Measurements from ENCODE around the gene SFXN4.
"Not testable (repeated sequence)": the region's sequence is repeated elsewhere in the genome, so short reads cannot be mapped to it uniquely, and the experiment has no call there.

SFXN4 gene

DNA sequence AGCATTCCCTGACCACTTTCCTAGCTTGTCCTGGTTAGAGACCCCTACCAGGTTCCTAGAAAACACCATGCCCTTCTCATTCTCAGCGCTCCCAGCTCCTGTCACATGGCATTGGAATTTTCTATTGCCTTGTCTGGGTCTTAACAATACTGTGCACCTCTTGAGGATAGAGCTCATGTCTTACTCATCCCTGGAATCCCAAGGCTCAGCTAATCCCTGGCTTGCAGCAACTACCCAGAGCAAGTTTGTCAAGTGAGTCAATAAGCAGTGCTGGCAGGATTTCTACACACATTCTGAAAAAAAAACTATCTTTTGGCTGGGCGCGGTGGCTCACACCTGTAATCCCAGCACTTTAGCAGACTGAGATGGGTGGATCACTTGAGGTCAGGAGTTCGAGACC, 24.8 kb upstream of the SFXN4 start:
- DNase-seq (ENCODE audit: low read depth): peak; percentile 97

DNA sequence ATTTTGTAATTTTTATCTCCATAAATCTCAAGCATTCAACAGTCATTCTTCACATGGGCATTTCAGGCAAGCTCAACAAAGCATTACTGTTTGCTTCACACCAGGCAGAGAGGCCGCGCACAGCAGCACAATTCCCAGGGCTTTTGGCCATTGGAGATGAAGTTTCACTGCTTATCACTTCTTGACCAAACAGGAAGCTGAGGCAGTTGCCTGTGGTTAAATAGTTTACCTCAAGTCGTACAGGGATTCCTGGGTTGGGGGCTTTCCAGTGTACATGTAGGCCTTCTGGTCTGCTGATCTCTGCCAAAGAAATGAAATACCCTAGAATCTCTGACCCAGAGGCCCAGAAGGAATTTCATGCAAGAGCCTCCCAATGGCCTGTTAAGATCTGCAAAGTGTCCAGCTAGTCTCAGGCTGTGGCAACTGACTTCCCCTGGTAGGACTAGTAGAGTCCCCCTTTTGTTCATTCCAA, 24.3 kb upstream of the SFXN4 start:
- DNase-seq (ENCODE audit: low read depth): peak; percentile 30

DNA sequence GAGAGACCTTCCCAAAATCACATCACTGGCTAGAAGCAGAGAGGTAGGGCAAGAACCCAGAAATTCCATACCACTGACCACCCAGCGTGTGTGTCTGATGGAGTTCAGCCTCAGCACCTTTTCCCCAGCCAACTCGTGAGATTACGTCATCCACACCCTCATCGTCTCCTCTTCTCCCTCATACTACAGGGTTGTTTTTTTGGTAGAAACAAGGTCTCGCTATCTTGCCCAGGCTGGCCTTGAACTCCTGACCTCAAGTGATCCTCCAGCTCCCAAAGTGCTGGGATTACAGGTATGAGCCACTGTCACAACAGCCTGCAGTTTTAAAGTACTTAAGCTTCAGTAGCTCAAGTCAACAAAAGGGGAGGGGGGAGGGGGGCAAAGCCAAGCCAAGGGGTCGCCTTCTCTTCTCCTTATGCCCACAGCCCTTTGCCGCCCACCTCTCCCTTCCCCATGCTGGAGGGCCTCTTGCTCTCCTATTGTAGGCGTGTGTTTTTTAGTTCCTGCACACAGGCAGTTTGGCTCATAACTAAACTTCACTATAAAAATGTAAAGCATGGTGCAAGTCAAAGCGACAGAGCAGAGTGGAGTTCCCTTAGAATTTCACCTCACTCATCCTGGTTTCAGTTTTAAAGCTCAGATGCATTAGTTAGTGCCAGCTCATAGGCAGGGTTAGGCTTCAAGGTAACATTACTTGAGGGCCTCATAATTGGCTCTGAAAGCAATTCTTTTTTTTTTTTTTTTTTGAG, 18.3 kb upstream of the SFXN4 start:
- no peak for DNase-seq (ENCODE audit: low read depth)

DNA sequence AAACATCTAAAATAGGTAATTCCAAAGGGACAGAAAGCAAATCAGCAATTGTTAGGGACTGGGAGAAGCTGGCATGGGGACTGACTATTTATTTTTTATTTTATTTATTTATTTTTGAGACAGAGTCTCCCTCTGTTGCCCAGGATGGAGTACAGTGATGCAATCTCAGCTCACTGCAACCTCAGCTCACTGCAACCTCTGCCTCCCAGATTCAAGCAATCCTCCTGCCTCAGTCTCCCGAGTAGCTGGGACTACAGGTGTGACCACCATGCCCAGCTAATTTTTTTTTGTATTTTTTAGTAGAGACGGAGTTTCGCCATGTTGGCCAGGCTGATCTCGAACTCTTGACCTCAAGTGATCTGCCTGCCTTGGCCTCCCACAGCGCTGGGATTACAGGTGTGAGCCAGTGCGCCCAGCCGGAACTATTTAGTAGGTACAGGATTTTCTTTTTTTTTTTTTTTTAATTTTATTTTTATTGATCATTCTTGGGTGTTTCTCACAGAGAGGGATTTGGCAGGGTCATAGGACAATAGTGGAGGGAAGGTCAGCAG, 15.4 kb upstream of the SFXN4 start:
- DNase-seq (ENCODE audit: low read depth): not testable (repeated sequence)

DNA sequence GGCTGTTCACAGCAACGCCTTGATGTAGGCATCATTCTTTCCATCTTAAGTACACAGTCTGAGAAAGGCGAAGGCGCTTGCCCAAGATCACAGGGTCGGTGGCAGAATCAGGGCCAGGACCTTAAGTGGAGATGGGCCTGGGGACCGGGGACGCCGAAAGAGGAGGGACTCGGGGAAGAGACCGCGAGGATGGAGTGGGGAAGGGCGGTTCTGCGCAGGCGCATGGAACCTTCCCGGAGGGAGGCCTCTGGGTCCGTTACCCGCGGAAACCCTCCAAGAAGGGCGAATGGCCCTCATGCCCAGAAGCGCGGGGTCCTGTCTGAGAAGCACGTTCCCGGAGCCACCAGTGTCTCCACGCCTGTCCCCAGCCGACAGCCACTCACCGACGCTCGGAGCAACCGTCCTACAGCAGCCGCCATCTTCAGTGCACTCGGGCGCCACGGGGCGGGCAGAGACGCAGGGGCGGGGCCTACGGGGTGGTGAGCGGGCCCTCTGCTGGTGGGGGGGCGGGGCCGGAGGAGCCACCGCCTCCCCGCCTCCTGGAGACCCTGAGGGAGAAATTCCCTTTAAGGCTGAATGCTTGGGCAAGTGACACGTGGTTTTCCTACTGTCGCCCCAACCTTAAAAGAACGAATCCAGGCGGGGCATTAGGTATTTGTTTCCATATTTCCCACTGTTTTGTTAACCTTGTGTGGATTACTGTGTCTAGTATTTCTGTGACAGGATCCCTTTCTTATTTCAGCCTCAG, 13.0 kb upstream of the SFXN4 start, which contains the start of gene PRDX3:
TSS of gene PRDX3 (minus strand) at position 441 of the 748 bp plus-strand sequence. CDS start at position 419, 22 bp downstream.
- DNase-seq (ENCODE audit: low read depth): peak; percentile 93

DNA sequence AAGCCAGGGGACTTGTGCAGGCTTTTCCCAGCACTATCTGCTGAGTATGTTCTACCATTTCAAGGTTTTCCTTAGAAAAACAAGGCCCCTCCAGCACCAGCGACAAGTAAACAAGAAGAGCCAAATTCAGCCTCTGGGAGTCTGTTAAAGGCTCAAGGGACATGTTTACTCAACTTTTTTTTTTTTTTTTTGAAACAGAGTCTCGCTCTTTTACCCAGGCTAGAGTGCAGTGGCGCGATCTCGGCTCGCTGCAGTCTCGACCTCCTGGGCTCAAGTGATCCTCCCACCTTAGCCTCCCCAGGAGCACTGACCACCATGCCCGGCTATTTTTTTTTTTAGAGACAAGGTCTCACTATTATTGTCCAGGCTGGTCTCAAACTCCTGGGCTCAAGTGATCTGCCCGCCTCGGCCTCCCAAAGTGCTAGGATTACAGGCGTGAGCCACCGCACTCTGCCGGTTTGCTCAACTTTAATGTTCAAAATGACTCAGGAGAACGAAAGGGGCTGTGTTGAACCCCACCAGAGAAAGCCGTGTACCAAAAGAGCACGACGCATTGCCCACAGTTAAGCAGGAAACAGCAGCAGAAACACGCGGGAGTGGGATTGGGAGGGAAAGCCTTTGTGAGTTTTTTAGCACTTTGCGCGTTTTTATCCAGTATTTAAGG, 12.3 kb upstream of the SFXN4 start:
- no peak for DNase-seq (ENCODE audit: low read depth)

DNA sequence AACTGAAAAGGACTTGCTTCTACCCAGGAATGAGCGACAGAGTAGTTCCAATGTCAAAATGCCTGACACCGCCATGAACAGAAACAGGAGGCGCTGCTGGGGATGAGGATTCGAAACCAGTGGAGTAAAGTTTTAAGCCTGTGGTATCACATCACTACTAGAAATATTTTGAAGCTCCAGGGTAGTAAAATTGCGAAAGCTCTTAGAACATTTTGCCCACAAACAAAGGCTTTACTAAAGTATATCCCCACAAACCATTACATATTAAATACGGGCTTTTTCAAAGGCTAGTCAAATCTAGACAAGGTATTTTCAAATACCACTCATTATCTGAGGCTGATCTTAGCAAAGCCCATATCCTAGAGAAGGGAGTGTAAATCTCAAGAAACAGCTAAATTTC, 10.7 kb upstream of the SFXN4 start:
- peak; percentile 19 for DNase-seq (ENCODE audit: low read depth)

DNA sequence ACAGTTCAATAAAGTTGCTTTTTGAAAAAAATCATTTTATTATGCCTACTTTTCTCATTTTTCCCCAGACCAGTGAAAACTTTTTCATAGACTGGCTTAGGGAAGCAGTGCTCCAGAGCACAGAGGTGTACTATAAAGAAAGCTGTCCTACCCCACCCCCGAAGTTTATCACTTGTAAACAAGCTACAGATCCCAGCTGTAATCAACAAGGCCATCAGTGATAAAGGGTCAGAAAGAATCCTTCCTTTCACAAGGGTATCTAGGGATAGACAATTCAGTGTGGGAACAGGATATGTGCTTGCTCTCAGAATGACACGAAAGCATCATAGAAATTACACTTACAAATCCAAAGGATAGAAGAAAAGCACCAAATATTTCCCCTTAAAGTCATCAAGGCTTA, 8.6 kb upstream of the SFXN4 start:
- no peak for DNase-seq (ENCODE audit: low read depth)

DNA sequence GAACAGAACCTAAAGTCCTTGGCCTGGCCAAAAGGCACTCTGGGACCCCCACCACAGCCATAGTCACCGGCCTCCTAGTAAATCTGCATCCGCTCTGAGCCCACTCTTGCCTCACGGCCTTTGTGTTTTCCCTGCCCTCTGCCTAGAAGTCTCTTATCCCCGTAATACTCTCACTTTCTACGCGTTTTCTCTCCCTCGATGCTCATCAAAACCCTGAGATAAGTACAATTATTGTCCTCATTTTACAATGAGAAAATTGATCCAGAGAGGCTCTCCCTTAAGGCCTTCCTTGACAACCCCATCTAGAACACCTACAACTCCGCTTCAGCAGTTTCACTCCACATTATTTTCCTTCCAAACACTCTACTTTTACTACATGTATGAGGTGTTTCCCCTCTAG, 1.5 kb upstream of the SFXN4 start:
- DNase-seq (ENCODE audit: low read depth): no peak

DNA sequence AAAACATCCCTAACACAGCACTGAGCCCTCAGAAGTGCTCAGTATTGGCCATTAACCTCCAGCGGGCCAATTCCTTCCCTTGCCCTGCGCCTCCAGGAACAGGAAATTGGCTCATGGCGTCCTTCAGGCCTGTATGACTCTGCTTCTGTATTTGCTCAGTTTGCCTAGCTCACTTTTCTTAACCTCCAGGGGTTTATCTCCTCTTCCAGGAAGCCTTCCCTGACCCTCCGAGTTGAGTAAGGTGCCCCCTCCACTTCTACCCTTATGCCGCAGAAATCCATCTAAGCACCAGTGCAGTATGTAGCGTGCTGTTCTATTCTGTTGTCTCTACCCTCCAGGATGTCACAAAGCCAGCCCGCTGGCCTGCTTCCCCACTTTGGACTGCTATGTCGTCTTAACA, 1.1 kb upstream of the SFXN4 start:
- DNase-seq (ENCODE audit: low read depth): no peak

DNA sequence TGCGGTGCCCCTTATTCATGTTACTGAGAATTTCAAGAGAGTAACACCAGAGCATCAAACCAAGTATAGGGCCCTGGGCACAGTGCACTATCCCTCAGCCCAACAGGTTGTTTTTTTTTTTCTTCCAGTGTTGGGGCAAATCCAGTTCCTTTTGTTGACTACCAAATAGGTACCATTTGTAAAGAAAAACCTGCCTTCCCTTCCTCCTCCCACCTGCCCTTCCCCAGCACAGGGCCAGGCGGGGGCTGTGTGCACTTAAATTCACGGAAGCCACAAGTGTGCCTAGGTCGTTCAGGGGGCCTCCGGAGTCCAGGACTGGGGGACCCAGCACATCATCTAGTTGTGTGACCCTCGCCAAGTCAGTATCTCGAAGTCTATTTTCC, 595 bp upstream of the SFXN4 start:
- DNase-seq (ENCODE audit: low read depth): no peak

DNA sequence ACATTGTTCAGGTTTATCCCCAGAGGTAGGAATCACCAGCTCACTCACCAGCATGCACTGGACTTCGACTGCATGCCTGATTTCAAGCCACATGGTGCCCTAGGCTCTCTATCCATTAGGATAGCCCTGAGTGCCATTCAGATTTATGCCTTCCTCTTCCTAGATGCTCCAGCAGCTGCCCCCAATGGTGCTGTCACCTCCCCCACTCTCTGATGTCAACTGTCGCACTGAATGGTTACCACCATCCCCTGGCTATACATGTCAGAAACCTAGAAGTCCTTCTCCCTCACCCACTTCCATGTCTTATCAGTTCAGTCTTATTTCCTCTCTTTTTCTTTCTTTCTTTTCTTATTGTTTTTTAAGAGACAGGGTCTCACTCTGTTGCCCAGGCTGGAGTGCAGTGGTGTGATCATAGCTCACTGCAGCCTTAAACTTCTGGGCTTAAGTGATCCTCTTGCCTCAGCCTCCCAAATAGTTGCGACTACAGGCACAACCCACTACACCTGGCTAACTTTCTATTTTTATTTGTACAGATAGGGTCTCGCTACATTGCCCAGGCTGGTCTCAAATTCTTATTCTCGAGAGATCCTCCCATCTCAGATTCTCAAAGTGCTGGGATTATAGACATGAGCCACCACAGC, 2.9 kb downstream of the SFXN4 start:
- DNase-seq (ENCODE audit: low read depth): no peak

DNA sequence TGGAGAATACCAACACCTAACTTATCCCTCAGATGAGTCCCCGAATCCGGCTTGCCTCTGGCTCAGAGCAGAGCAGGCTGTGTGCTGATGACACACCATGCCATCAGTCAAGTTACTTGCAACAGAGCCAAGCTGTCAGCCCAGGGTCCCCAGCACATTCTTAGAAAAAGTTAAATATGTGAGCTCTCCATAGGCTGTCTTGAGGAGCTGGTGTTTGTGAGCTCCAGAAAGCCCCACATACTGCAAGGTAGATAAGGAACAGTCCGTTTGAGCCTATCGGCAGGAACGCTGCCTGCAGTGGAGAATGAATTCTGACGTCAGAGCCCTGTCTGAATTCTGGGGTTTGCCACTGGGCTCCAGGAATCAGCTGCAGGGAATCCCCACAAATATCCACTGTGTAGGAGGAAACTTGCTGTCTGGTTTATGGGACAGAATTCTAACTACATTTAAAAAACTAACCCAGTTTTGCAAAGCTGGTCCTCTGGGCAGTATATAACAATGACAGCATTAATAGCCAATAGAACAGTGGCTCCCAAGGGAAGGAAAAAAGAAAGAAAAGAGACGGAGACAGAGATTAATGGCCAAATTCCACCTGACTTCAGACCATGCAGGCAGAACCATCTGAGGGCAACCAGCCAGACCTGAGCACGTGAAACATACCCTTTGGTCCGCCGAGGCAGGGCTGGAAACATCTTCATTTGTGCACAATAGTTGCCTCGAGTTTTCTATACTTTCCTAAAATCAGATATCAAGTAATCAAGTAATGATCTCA, 3.6 kb downstream of the SFXN4 start:
- DNase-seq (ENCODE audit: low read depth): peak; percentile 15

DNA sequence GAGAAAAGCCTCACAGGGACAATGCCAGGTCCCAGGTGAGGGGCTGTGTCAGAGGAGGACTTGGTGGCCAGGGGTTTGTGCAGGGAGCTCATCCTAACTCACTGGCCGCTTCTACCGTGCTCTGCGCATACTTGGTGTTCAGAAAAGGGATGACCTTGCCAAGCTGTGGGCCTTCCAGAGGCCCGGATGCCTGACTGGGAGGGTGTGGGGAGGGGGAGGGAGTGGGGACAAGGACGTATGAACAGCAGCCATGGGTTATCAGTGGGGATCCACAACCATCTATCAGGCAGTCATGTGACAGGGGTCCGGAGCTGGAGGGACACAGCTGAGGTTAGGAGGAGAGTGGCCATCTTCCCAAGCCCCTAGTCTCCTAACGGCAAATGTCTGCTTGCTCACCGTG, 6.2 kb downstream of the SFXN4 start:
- no peak for DNase-seq (ENCODE audit: low read depth)

DNA sequence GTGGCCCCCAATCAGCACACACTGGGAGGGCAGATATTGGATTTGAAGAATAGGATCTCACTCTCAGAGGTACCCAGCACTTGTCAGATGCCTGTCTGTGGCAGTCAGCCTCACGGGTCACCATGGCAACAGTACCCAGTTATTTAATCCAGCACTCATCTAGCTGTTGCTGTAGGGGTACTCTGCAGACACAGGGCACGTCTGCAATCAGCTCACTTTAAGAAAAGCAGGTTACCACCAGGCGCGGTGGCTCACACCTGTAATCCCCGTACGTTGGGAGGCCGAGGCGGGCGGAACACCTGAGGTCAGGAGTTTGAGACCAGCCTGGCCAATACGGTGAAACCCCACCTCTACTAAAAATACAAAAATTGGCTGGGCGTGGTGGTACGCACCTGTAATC, 11.9 kb downstream of the SFXN4 start:
- DNase-seq (ENCODE audit: low read depth): no peak

DNA sequence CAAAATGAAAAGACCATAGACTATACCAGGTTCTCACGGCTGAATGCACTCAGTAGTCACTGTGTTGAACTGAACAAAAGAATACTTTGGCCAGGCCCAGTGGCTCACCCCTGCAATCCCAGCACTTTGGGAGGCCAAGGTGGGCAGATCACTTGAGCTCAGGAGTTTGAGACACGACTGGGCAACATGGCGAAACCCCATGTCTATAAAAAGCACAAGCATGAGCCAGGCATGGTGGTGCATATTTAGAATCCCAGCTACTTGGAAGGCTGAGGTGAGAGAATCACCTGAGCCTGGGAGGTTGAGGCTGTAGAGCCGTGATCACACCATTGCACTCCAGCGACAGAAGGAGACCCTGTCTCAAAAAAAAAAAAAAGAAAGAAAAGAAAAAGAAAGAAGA, 12.5 kb downstream of the SFXN4 start:
- DNase-seq (ENCODE audit: low read depth): no peak

DNA sequence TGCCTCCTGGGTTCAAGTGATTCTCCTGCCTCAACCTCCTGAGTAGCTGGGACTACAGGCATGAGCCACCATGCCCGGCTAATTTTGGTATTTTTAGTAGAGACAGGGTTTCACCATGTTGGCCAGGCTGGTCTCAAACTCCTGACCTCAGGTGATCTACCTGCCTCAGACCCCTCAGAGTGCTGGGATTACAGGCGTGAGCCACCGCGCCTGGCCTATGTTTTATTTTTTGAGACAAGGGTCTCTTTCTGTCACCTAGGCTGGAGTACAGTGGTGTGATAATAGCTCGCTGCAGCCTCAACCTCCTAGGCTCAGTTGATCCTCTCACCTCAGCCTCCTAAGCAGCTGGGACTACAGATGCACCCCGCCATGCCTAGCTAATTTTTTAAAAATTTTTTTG, 13.9 kb downstream of the SFXN4 start:
- not testable (repeated sequence) for DNase-seq (ENCODE audit: low read depth)

DNA sequence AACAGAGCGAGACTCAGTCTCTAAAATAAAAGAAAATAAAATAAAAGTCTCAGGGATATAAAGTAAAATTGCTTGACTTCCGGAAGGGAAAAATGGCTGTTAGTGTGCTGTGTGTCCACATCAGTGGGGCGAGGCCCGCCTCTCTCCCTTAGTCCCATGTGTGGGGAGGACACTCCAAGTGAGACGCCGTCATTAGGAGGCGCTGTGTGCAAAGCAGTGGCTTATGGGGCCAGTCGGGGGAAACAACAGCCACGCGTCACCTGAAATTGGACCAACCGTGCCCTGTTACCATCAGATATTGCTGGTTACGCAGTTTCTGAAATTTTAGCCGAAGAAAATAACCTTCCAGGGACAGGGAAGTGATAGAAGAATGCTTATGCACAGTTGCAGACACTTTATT, 15.8 kb downstream of the SFXN4 start:
- DNase-seq (ENCODE audit: low read depth): no peak

DNA sequence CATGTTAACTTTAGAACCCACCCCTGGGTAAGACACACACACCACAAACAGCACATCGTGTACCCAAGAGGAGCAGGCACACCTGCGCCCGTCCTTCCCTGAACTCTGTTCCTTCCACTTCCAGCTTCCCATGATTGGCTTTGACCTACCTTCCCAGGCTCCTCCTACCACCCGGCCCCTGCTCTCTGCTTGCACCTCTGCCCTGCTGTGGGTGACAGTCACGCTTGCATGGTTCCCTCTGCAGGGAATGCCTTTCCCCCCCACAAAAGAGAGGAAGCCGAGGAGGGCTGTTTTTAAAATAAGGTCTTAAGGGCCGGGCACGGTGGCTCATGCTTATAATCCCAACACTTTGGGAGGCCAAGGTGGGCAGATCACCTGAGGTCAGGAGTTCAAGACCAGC, 16.4 kb downstream of the SFXN4 start:
- no peak for DNase-seq (ENCODE audit: low read depth)

DNA sequence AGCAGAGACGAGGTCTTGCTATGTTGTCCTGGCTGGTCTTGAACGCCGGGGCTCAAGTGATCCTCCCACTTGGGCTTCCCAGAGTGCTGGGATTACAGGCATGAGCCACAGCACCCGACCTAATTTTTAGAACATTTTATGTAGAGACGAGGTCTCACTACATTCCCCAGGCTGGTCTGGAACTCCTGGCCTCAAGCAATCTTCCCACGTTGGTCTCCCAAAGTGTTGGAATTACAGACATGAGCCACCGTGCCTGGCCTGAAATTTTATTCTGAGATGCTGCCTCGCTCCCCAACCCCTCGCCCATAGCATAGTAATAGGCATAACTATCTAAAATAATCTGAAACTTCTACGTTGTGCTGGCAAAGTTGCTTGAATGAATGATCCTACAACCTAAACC, 21.9 kb downstream of the SFXN4 start:
- DNase-seq (ENCODE audit: low read depth): no peak

DNA sequence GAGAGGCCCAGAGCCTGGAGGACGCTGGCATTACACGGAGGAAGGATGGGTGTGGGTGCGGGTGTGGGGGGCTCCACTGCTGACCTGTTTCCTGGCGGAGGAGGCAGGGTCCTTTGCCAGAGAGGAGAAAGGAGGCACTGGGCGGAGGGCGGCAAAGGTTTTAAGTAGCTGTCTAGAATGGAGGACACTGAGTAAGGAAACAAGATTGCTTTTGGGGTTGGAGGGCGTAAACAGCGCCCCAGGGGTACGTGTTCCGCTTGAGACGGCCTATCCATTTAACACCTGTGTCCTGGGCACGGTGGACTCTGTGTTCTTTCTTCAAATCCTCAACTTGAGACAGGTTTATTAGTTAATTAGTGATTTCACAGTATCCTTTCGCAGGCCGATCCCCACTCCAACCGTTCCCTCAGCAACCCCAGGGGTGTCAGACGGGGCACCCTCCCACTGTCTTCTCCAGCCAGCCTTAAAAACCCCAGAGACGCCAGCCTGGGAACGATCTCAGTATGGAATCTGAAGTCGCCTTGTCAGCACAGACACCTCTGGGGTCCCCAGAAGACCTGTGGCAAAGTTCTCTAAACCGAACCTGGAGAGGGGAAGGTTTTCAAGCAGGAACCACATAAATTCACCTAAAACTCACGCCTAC, 24.8 kb downstream of the SFXN4 start:
- no peak for DNase-seq (ENCODE audit: low read depth)
